GM12864 (cell line): ENCODE measurements around the gene NF1.

Experiments
- DNase-seq: peaks from one replicate; pipeline ENCODE4 v3.0.0-alpha.2; 2011; ENCODE audit warnings: low read depth
- H3K4me3 ChIP-seq: 2 replicates; pipeline ENCODE4 v1.5.1; 2011; ENCODE audit warnings: mild to moderate bottlenecking, low read depth, low read length, control low read depth
- CTCF ChIP-seq: IDR thresholded peaks from 2 replicates; pipeline ENCODE4 v1.5.1; 2011; ENCODE audit warnings: low read depth, mild to moderate bottlenecking, moderate library complexity, low read length, control low read depth, inconsistent platforms; ENCODE audit errors: missing control alignments

NF1 gene

GRCh38 chr17:31130286-31131224, 35.8 kb downstream of the NF1 start:
- TF ChIP-seq CTCF: no peak
- H3K4me3 ChIP-seq: no peak overlapping the region
- DNase-seq: no peak

- no peak for TF ChIP-seq CTCF
- no peak overlapping the region for H3K4me3 ChIP-seq
- no peak for DNase-seq
Measured at GRCh38 chr17:31131299-31131698, 36.5 kb downstream of the NF1 start.

GRCh38 chr17:31132977-31133376, 38.2 kb downstream of the NF1 start:
- no peak for TF ChIP-seq CTCF
- no peak overlapping the region for H3K4me3 ChIP-seq
- DNase-seq: no peak

- TF ChIP-seq CTCF: no peak
- no peak for DNase-seq
- H3K4me3 ChIP-seq: no peak overlapping the region
Measured at GRCh38 chr17:31134576-31134975, 39.8 kb downstream of the NF1 start.

- no peak for DNase-seq
- no peak for TF ChIP-seq CTCF
Measured at GRCh38 chr17:31136319-31136718, 41.5 kb downstream of the NF1 start.

GRCh38 chr17:31140111-31140510, 45.3 kb downstream of the NF1 start:
- no peak overlapping the region for H3K4me3 ChIP-seq
- DNase-seq: no peak
- no peak for TF ChIP-seq CTCF

More at GRCh38 chr17:31136319-31136718, 41.5 kb downstream of the NF1 start:
- H3K4me3 ChIP-seq: no peak overlapping the region

GRCh38 chr17:31144428-31144827, 49.7 kb downstream of the NF1 start:
- TF ChIP-seq CTCF: no peak
- H3K4me3 ChIP-seq: no peak overlapping the region
- no peak for DNase-seq
